Lower leg skin (tissue), 3 donors: ENCODE results near the gene RAB10.

ENCODE experiments used
- CTCF ChIP-seq, 3 donors: fragments of 450-650 bp; IDR thresholded peaks; one replicate each; pipeline ENCODE4 v1.5.1; 2016; ENCODE audit warnings: antibody characterized with exemption in 3 of 3, mild to moderate bottlenecking in 3 of 3, moderate library complexity in 2 of 3
- POLR2A ChIP-seq, 2 donors: fragments of 450-650 bp; IDR thresholded peaks; one replicate each; pipeline ENCODE4 v1.6.1; 2016 to 2017; ENCODE audit warnings: antibody characterized with exemption in 2 of 2, mild to moderate bottlenecking in 1 of 2, moderate library complexity in 1 of 2

DNA sequence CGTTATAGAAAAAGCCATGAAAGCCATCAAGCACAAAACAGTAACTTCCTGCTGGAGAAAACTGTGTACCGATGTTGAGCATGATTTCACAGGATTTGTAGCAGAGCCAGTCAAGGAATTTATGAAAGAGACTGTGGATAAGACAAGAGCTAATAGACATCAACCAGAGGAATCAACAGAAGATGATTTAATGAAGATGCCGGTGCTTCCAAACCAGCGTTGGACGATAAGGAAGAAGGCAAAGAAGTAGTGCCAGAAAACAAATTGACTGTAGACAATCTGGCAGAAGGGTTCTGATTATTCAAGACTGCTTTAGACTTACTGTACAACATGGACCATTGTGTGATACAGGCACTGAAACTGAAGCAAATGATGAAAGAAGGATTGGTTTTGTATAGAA is 89.5 kb downstream of the RAB10 start:
- no peak for TF ChIP-seq POLR2A (IDR thresholded peaks at IDR 0.05)
- no peak for TF ChIP-seq CTCF (IDR thresholded peaks at IDR 0.05)
